Measurements from ENCODE around the gene AKT1.

The AKT1 gene

DNA sequence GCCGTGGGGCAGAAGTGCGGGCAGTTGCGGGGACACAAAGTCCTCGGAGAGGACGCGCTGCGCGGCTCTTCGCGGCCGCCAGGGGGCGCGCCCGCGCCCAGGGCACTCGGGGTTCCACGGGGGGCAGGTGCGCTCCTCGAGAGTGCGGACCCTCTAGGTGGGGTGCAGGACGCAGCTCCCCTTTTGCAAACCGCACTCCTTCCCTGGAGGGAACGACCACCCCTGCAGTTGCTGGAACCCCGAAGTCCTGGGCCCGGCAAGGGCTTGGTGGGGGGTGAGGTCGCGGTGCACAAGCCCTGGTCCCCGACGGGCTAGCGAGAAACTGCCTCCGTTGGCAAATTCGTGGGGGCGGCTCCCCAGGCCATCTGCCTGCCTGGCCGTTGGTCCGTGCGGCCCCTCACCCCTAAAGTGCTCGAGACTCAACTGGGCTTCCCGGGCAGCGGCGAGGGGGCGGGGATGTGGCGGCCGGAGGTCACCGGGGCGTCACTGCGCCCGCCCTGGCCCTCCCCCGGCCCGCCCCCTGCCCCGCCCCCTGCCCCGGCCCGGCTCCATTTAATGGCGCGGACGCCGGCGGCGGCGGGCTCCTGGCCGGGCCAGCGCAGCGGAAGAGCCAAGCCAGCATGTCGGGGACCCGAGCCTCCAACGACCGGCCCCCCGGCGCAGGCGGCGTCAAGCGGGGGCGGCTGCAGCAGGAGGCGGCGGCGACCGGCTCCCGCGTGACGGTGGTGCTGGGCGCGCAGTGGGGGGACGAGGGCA lies 71.7 kb downstream of the AKT1 start, which contains the start of gene ADSS1:
ADSS1 (plus strand) TSS at position 579 of the 756 bp plus-strand sequence; CDS start at position 621, 42 bp downstream.
- DNase-seq (ENCODE audit: low spot score) = peak; percentile 72

DNA sequence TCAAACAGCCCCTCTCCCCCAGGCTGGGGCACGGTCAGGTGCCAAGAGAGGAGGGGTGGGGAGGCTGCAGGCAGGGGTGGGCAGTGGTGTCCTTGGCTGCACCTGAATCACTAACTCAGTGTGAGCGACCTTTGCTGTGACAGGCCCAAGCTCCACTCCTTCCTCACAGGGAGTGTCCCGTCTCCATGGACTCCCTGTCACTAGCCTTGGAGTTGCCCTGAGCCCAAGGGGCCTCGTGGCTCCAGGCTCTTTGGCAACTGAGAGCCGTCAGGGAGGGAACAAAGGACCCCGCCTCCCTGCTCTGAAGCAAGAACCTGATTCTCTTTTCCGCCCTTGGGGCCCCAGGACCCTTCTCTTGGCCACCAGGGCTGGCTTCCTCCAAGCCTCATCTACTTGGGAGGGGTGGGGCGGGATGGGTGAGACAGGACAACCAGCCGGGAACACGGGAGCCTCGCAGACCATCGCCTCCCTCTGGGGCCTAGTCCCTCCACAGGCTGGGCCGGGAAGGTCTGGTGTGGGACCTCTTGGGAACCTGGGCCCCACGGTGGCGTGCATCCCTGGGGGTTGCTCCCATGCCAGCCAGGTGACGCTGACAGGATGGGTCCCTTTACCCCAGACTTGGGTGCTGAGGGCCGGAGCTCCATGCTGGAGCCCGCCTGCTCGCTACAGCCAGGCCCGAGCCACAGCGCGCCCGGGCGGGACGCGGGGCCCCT lies 72.5 kb downstream of the AKT1 start:
- no peak for DNase-seq (ENCODE audit: low spot score)

DNA sequence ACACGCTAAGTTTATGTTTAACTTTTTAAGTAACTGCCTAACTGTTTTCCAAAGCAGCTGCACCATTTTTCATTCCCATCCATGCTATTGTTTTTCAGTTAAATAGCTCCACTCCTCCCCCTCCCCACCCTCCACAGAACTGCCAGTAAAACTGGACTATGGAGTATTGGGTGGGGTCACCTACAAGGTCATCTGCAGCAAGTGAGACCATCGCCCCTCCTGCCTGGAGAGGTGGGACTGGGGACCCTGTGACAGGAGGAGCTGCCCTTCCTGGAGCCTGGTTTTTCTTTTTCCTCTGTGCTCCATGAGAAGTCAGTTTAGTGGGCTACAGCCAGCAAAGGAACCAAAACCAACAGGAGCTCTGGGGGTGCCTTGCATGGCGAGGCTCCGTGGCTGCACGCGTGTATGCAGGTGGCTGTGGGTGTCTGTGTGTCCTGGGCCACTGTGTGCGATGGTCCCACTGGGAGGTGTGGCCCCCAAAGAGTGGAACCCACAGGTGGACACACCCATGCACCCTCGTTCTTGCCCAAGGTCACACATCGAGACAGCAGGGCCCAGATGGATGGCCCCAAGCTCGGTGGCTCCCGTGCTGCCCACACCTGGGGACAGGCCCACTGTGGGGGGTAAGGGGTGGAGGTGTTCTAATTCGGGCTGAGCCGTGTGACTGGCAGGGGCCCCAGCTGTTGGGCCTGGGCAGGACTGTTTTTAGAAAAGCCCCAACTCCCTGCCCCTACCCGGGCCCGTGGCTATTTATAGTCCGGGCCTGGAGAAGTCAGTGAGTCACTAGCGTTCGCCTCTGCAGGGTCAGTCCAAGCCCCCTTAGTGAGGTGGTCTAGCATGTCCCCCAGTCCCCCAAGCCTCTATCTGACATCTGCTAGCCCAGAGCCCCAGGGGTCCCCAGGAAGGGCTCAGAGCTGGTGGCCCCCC lies 73.8 kb downstream of the AKT1 start:
- no peak for DNase-seq (ENCODE audit: low spot score)
